ENCODE measurements around the gene GNPTG. TPM values are rescaled to one million over a fixed set of nuclear protein-coding genes. Genes with fewer than 3 reads are reported as not detected.

Gene GNPTG
- total RNA-seq, 4 donors from 2014 or later, result 20.6 to 37.5 (median 30.2) TPM

- H3K27me3 ChIP-seq, result no peaks in the 10 kb centered on the region
- intact Hi-C loops (cut with DNase I; ENCODE audit: low total_unique reads) (no loop called here), in situ Hi-C loops (cut with MboI; ENCODE audit: low sequenced_read_pairs in 4 of 4) (no loop called here)
- no peak overlapping the region for H3K4me3 ChIP-seq
- no peak for DNase-seq
- H3K27ac ChIP-seq, result no peak overlapping the region
- TF ChIP-seq, protein P1, sequence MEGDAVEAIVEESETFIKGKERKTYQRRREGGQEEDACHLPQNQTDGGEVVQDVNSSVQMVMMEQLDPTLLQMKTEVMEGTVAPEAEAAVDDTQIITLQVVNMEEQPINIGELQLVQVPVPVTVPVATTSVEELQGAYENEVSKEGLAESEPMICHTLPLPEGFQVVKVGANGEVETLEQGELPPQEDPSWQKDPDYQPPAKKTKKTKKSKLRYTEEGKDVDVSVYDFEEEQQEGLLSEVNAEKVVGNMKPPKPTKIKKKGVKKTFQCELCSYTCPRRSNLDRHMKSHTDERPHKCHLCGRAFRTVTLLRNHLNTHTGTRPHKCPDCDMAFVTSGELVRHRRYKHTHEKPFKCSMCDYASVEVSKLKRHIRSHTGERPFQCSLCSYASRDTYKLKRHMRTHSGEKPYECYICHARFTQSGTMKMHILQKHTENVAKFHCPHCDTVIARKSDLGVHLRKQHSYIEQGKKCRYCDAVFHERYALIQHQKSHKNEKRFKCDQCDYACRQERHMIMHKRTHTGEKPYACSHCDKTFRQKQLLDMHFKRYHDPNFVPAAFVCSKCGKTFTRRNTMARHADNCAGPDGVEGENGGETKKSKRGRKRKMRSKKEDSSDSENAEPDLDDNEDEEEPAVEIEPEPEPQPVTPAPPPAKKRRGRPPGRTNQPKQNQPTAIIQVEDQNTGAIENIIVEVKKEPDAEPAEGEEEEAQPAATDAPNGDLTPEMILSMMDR (IDR thresholded peaks at IDR 0.05 in 4 of 5, conservative IDR thresholded peaks at IDR 0.05 in 1 of 5), result no peak
- TF ChIP-seq POLR2A (IDR thresholded peaks at IDR 0.05), result no peak
- peaks cover 0 to 56% of the 10 kb centered on the region in 2 donors for H3K36me3 ChIP-seq
- H3K9me3 ChIP-seq, result no peaks in the 10 kb centered on the region
- H3K4me1 ChIP-seq, result no peaks in the 10 kb centered on the region
- ATAC-seq, result no peak
Observed at GRCh38 chr16:1323296-1324239, 28.2 kb upstream of the GNPTG start.

GRCh38 chr16:1324286-1324826 lies 27.4 kb upstream of the GNPTG start:
- H3K27ac ChIP-seq, result no peak overlapping the region
- no peaks in the 10 kb centered on the region for H3K9me3 ChIP-seq
- H3K4me3 ChIP-seq, result no peak overlapping the region
- ATAC-seq, result no peak
- intact Hi-C loops (cut with DNase I; ENCODE audit: low total_unique reads), result no loop called here
- peaks cover 0 to 48% of the 10 kb centered on the region in 2 donors for H3K36me3 ChIP-seq
- no peaks in the 10 kb centered on the region for H3K27me3 ChIP-seq
- in situ Hi-C loops (cut with MboI; ENCODE audit: low sequenced_read_pairs in 4 of 4), result no loop called here
- DNase-seq, result no peak
- H3K4me1 ChIP-seq, result no peaks in the 10 kb centered on the region
- TF ChIP-seq, protein P1 (IDR thresholded peaks at IDR 0.05 in 4 of 5, conservative IDR thresholded peaks at IDR 0.05 in 1 of 5), result no peak
- TF ChIP-seq POLR2A (IDR thresholded peaks at IDR 0.05), result no peak

DNA sequence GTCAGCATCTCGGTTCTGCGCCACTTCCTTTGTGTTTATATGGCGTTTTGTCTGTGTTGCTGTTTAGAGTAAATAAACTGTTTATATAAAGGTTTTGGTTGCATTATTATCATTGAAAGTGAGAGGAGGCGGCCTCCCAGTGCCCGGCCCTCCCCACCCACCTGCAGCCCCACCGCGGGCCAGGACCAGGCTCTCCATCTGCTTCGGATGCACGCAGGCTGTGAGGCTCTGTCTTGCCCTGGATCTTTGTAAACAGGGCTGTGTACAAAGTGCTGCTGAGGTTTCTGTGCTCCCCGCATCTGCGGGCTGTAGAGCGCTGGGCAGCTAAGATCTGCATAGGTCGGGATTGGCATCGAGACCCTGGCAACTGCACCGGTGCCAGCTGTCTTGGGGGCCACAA lies 26.5 kb upstream of the GNPTG start:
- ATAC-seq (no peak), DNase-seq (no peak)
- TF ChIP-seq, protein P1 (IDR thresholded peaks at IDR 0.05 in 4 of 5, conservative IDR thresholded peaks at IDR 0.05 in 1 of 5), result no peak
- no peak for TF ChIP-seq POLR2A (IDR thresholded peaks at IDR 0.05)
- H3K27ac ChIP-seq, result no peak overlapping the region
- no peaks in the 10 kb centered on the region for H3K9me3 ChIP-seq
- H3K27me3 ChIP-seq, result peaks cover 0 to 3% (median 0%) of the 10 kb centered on the region in 3 donors
- intact Hi-C loops (cut with DNase I; ENCODE audit: low total_unique reads), result no loop called here
- in situ Hi-C loops (cut with MboI; ENCODE audit: low sequenced_read_pairs in 4 of 4), result no loop called here
- H3K4me1 ChIP-seq, result no peaks in the 10 kb centered on the region
- no peak overlapping the region for H3K4me3 ChIP-seq
- peaks cover 0 to 39% of the 10 kb centered on the region in 2 donors for H3K36me3 ChIP-seq

GRCh38 chr16:1325673-1326371 lies 25.9 kb upstream of the GNPTG start:
- Histone ChIP-seq H3K27ac (no peak overlapping the region), H3K36me3 (peaks cover 0 to 33% of the 10 kb centered on the region in 2 donors), H3K9me3 (no peaks in the 10 kb centered on the region), H3K4me3 (no peak overlapping the region), H3K27me3 (peaks cover 0 to 9% (median 5%) of the 10 kb centered on the region in 3 donors), H3K4me1 (no peaks in the 10 kb centered on the region)
- intact Hi-C loops (cut with DNase I; ENCODE audit: low total_unique reads) (no loop called here), in situ Hi-C loops (cut with MboI; ENCODE audit: low sequenced_read_pairs in 4 of 4) (no loop called here)
- no peak for TF ChIP-seq POLR2A (IDR thresholded peaks at IDR 0.05)
- TF ChIP-seq, protein P1 (IDR thresholded peaks at IDR 0.05 in 4 of 5, conservative IDR thresholded peaks at IDR 0.05 in 1 of 5), result no peak
- ATAC-seq (no peak), DNase-seq (no peak)

Measured in gastrocnemius medialis (tissue), 4 donors.